ENCODE measurements around the gene SLC17A1. TPM values are rescaled to one million over a fixed set of nuclear protein-coding genes. Genes with fewer than 3 reads are reported as not detected.

The SLC17A1 gene
- total RNA-seq = not detected in 3 replicates
- long read RNA-seq = 0 reads

DNA sequence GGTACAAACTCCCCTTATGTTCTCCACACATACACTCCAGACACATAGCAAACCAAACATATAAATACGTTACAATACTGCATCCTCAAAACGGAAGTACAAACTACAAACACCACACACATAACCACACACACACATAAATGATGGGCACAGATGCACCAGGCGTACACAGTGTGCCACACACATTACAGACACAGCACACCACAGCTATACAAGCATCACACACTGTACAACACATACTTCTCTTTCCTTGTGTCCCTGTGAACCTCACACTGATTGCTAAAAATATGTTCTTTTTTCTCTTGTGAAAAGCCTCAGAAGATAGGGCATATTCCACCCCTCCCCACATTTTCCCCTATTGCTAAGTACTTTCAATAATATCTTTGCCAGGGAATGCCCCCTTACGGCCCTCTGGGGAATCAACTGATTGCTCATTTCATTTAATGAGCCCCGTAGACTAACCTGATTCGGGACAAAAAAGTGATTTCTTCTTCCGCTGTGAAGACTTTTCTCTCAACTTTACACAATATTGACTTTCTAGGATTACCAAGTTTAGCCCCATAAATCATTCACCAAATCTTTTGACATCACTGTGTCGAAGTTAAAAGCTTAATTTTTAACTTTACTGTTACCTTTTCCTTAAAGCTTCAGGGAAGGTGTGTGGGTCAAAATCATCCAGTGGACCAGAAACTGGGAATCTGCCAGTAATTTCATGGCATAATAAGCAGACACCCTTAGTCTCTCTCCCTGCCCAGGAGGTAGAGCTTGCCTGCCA, at the start of gene SLC17A1:
Gene SLC17A1, minus strand, starts transcription at position 521 of the 775 bp plus-strand sequence. CDS start 1,495 bp downstream, outside the sequence.
- Mint-ChIP-seq H3K4me1 (ENCODE audit: low read depth) (no peaks in the 10 kb centered on the region), H3K36me3 (ENCODE audit: low read depth) (no peaks in the 10 kb centered on the region), H3K4me3 (ENCODE audit: unreplicated experiment) (no peak within 1 kb of the TSS)

GRCh38 chr6:25880601-25881000, 48.7 kb upstream of the SLC17A1 start:
- Mint-ChIP-seq H3K4me3 (ENCODE audit: unreplicated experiment) (no peak overlapping the region), H3K27ac (ENCODE audit: unreplicated experiment) (no peak overlapping the region), H3K36me3 (ENCODE audit: low read depth) (no peaks in the 10 kb centered on the region), H3K27me3 (ENCODE audit: low read depth) (peaks cover 10% of the 10 kb centered on the region), H3K4me1 (ENCODE audit: low read depth) (peaks cover 8% of the 10 kb centered on the region), H3K9me3 (ENCODE audit: low read depth) (peaks cover 2% of the 10 kb centered on the region)
- TF ChIP-seq, protein P1, sequence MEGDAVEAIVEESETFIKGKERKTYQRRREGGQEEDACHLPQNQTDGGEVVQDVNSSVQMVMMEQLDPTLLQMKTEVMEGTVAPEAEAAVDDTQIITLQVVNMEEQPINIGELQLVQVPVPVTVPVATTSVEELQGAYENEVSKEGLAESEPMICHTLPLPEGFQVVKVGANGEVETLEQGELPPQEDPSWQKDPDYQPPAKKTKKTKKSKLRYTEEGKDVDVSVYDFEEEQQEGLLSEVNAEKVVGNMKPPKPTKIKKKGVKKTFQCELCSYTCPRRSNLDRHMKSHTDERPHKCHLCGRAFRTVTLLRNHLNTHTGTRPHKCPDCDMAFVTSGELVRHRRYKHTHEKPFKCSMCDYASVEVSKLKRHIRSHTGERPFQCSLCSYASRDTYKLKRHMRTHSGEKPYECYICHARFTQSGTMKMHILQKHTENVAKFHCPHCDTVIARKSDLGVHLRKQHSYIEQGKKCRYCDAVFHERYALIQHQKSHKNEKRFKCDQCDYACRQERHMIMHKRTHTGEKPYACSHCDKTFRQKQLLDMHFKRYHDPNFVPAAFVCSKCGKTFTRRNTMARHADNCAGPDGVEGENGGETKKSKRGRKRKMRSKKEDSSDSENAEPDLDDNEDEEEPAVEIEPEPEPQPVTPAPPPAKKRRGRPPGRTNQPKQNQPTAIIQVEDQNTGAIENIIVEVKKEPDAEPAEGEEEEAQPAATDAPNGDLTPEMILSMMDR (IDR thresholded peaks at IDR 0.05) = no peak
- DNase-seq (ENCODE audit: low spot score) = no peak

More for the DNA sequence above, at the start of gene SLC17A1:
- Mint-ChIP-seq H3K27me3 (ENCODE audit: low read depth) (peaks cover 26% of the 10 kb centered on the region), H3K27ac (ENCODE audit: unreplicated experiment) (no peak within 1 kb of the TSS), H3K9me3 (ENCODE audit: low read depth) (no peaks in the 10 kb centered on the region)
- TF ChIP-seq, protein P1 (IDR thresholded peaks at IDR 0.05) = no peak
- no peak for DNase-seq (ENCODE audit: low spot score)

GRCh38 chr6:25878721-25879322, 47.0 kb upstream of the SLC17A1 start:
- Mint-ChIP-seq H3K9me3 (ENCODE audit: low read depth) (peaks cover 2% of the 10 kb centered on the region), H3K4me1 (ENCODE audit: low read depth) (peaks cover 3% of the 10 kb centered on the region), H3K4me3 (ENCODE audit: unreplicated experiment) (no peak overlapping the region), H3K27ac (ENCODE audit: unreplicated experiment) (no peak overlapping the region), H3K36me3 (ENCODE audit: low read depth) (no peaks in the 10 kb centered on the region), H3K27me3 (ENCODE audit: low read depth) (peaks cover 10% of the 10 kb centered on the region)
- DNase-seq (ENCODE audit: low spot score) = no peak
- TF ChIP-seq, protein P1 (IDR thresholded peaks at IDR 0.05) = no peak

DNA sequence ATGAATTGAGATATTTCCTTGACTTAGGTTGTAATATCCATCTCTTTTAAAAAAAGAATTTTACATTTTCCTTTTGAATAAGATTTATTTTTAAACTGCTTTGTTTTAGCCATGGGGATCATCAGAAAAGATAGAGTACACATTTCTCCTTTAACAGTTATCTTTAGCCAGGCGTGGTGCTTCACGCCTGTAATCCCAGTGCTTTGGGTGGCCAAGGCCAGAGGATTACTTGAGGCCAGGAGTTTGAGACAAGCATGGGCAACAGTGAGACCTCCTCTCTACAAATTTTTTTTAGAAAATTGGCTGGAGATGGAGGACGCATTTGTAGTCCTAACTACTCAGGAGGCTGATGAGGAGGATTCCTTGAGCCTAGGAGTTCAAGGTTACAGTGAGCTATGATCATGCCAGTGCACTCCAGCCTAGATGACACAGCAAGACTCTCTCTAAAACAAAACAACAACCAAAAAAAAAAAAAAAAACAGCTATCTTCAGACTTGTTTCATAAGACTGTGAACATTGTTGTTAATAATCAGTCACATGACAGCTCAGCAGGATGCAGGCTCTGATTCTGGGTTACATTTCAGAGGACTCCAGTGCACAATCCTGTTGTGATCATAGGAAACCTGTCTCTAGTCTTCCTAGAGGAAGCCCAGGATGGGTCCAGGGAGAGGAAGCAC, 44.2 kb upstream of the SLC17A1 start:
- Mint-ChIP-seq H3K4me1 (ENCODE audit: low read depth) (no peaks in the 10 kb centered on the region), H3K4me3 (ENCODE audit: unreplicated experiment) (no peak overlapping the region), H3K9me3 (ENCODE audit: low read depth) (peaks cover 3% of the 10 kb centered on the region), H3K36me3 (ENCODE audit: low read depth) (no peaks in the 10 kb centered on the region), H3K27ac (ENCODE audit: unreplicated experiment) (no peak overlapping the region), H3K27me3 (ENCODE audit: low read depth) (peaks cover 16% of the 10 kb centered on the region)
- TF ChIP-seq, protein P1 (IDR thresholded peaks at IDR 0.05) = no peak
- DNase-seq (ENCODE audit: low spot score) = no peak

- TF ChIP-seq, protein P1 (IDR thresholded peaks at IDR 0.05) = no peak
- Mint-ChIP-seq H3K4me3 (ENCODE audit: unreplicated experiment) (no peak overlapping the region), H3K27ac (ENCODE audit: unreplicated experiment) (no peak overlapping the region), H3K36me3 (ENCODE audit: low read depth) (no peaks in the 10 kb centered on the region), H3K9me3 (ENCODE audit: low read depth) (peaks cover 3% of the 10 kb centered on the region), H3K4me1 (ENCODE audit: low read depth) (no peaks in the 10 kb centered on the region), H3K27me3 (ENCODE audit: low read depth) (peaks cover 16% of the 10 kb centered on the region)
- no peak for DNase-seq (ENCODE audit: low spot score)
These were observed 43.7 kb upstream of the SLC17A1 start for GRCh38 chr6:25875563-25875905.

Measured in chondrocyte (in vitro differentiated cells).